Stomach (tissue), 9 donors: ENCODE data around the gene GRM4. TPM values are rescaled to one million over a fixed set of nuclear protein-coding genes. Genes with fewer than 3 reads are reported as not detected.

Experiments used
- DNase-seq, 2 donors: peaks; one replicate each; pipeline versions ENCODE4 v3.0.0 to v3.0.0-alpha.2; 2013 to 2019
- H3K27ac ChIP-seq, 5 donors: fragments of 200-600 bp in 4 of 5; sonication (generic) in 4 of 5; one replicate each; pipeline ENCODE4 v1.5.1; 2013 to 2019; ENCODE audit warnings: mild to moderate bottlenecking in 1 of 5, moderate library complexity in 1 of 5
- H3K27me3 ChIP-seq, 3 donors: fragments of 200-600 bp; sonication (generic); one replicate each; pipeline ENCODE4 v1.5.1; 2017 to 2019; ENCODE audit warnings: mixed run types in 1 of 3
- H3K36me3 ChIP-seq, 4 donors: fragments of 200-600 bp; sonication (generic); 1 replicate in 3 of 4; 2 replicates in 1 of 4; pipeline ENCODE4 v1.5.1; 2016 to 2019
- H3K4me1 ChIP-seq, 4 donors: fragments of 200-600 bp; sonication (generic); one replicate each; pipeline ENCODE4 v1.5.1; 2016 to 2019
- H3K4me3 ChIP-seq, 4 donors: fragments of 200-600 bp; sonication (generic) in 3 of 4; one replicate each; pipeline ENCODE4 v1.5.1; 2016 to 2019; ENCODE audit warnings: mild to moderate bottlenecking in 1 of 4
- H3K9me3 ChIP-seq, 4 donors: fragments of 200-600 bp; sonication (generic); one replicate each; pipeline ENCODE4 v1.5.1; 2016 to 2019
- CTCF ChIP-seq, 7 experiments: fragments of 450-650 bp in 4 of 7; fragments of 200-600 bp in 3 of 7; sonication (generic) in 3 of 7; IDR thresholded peaks; one replicate each; pipeline ENCODE4 v1.5.1; 2016 to 2019; ENCODE audit warnings: antibody characterized with exemption in 7 of 7, control low read depth in 2 of 7, mild to moderate bottlenecking in 1 of 7
- EP300 ChIP-seq: sonication (generic); formaldehyde crosslinking; IDR thresholded peaks from one replicate; pipeline ENCODE4 v1.6.1; 2017; ENCODE audit warnings: antibody characterized with exemption
- POLR2A ChIP-seq, 4 donors: fragments of 450-650 bp; IDR thresholded peaks; one replicate each; pipeline ENCODE4 v1.6.1; 2016; ENCODE audit warnings: antibody characterized with exemption in 4 of 4, control low read depth in 2 of 4, mild to moderate bottlenecking in 1 of 4, moderate library complexity in 1 of 4
- POLR2AphosphoS5 ChIP-seq, 3 donors: sonication (generic); formaldehyde crosslinking; IDR thresholded peaks; one replicate each; pipeline ENCODE4 v1.6.1; 2016; ENCODE audit warnings: antibody characterized with exemption in 3 of 3
- WGBS, 5 donors: extraction: QIAGEN DNeasy Blood & Tissue Kit in 3 of 5; methylation state at CpG; one replicate each; pipeline versions ENCODE4 v1.1.5 to v1.1.7; 2013 to 2018; 5-methylcytosine and 5-hydroxymethylcytosine counted together
- intact Hi-C: fragments of 100-400 bp; cut with DNase I; formaldehyde crosslinking; loops from one replicate; pipeline ENCODE4 v1.15.1; 2023; ENCODE audit warnings: low total_unique reads
- polyA plus RNA-seq, 3 donors: library from polyadenylated mRNA; stranded (reverse); fragments of 200-250 nt; gene quantifications; one replicate each; pipeline ENCODE4 v1.2.3, GENCODE V29; 2013
- total RNA-seq, 5 donors: library from RNA; depleted of rRNA; stranded (reverse); fragments of >200 nt; gene quantifications; one replicate each; pipeline versions ENCODE4 v1.1.0 to v1.2.3, GENCODE V29; 2014 to 2016
- donor health status: healthy with polysubstance abuse.
- donor health status: Bipolar disorder and iron deficiency.
- donor health status: healthy.

The GRM4 gene
- total and polyA plus RNA-seq, 8 donors: 0.55 TPM; not detected in 7

- Histone ChIP-seq H3K4me3 (no peak overlapping the region), H3K27ac (no peak overlapping the region), H3K9me3 (no peaks in the 10 kb centered on the region), H3K36me3 (no peaks in the 10 kb centered on the region), H3K27me3 (peaks cover 0 to 35% (median 15%) of the 10 kb centered on the region in 3 donors), H3K4me1 (no peaks in the 10 kb centered on the region)
- DNase-seq: no peak
- TF ChIP-seq POLR2A (IDR thresholded peaks at IDR 0.05) (no peak), EP300 (no peak), POLR2AphosphoS5 (IDR thresholded peaks at IDR 0.05) (no peak), CTCF (IDR thresholded peaks at IDR 0.05) (no peak)
- intact Hi-C loops: no loop called here
- 61 to 87% (median 65%) methylated on average over 2 to 5 of the region's 5 CpGs for WGBS, 5 donors
These were observed 55.0 kb downstream of the GRM4 start for GRCh38 chr6:34090935-34091334.

- H3K27ac ChIP-seq: no peak overlapping the region
- TF ChIP-seq POLR2AphosphoS5 (IDR thresholded peaks at IDR 0.05) (no peak), POLR2A (IDR thresholded peaks at IDR 0.05) (no peak), EP300 (no peak), CTCF (IDR thresholded peaks at IDR 0.05) (no peak)
- intact Hi-C loops: no loop called here
- no peak overlapping the region for H3K4me3 ChIP-seq
- no peaks in the 10 kb centered on the region for H3K9me3 ChIP-seq
- H3K27me3 ChIP-seq: peaks cover 0 to 31% (median 11%) of the 10 kb centered on the region in 3 donors
- no peaks in the 10 kb centered on the region for H3K36me3 ChIP-seq
- no peak for DNase-seq
- WGBS, 5 donors: 68 to 76% (median 70%) methylated on average over 7 to 9 of the region's 9 CpGs
- no peaks in the 10 kb centered on the region for H3K4me1 ChIP-seq
These were observed 55.4 kb downstream of the GRM4 start for GRCh38 chr6:34090529-34090928.

GRCh38 chr6:34086558-34086957, 59.3 kb downstream of the GRM4 start:
- no peak for DNase-seq
- Histone ChIP-seq H3K4me1 (no peaks in the 10 kb centered on the region), H3K9me3 (no peaks in the 10 kb centered on the region), H3K27ac (no peak overlapping the region), H3K36me3 (no peaks in the 10 kb centered on the region), H3K27me3 (peaks cover 0 to 4% (median 0%) of the 10 kb centered on the region in 3 donors), H3K4me3 (no peak overlapping the region)
- 80 to 100% (median 89%) methylated on average over 1 to 2 of the region's 2 CpGs for WGBS, 5 donors
- TF ChIP-seq CTCF (IDR thresholded peaks at IDR 0.05) (no peak), POLR2AphosphoS5 (IDR thresholded peaks at IDR 0.05) (no peak), EP300 (no peak), POLR2A (IDR thresholded peaks at IDR 0.05) (no peak)
- intact Hi-C loops: no loop called here

- peaks cover 0 to 4% (median 0%) of the 10 kb centered on the region in 3 donors for H3K27me3 ChIP-seq
- no peak overlapping the region for H3K27ac ChIP-seq
- TF ChIP-seq CTCF (IDR thresholded peaks at IDR 0.05): no peak
- TF ChIP-seq EP300: no peak
- TF ChIP-seq POLR2A (IDR thresholded peaks at IDR 0.05): no peak
- TF ChIP-seq POLR2AphosphoS5 (IDR thresholded peaks at IDR 0.05): no peak
- DNase-seq: no peak
- no peaks in the 10 kb centered on the region for H3K36me3 ChIP-seq
- 84 to 91% (median 89%) methylated on average over 11 to 14 of the region's 14 CpGs for WGBS, 5 donors
- no peaks in the 10 kb centered on the region for H3K4me1 ChIP-seq
- H3K9me3 ChIP-seq: no peaks in the 10 kb centered on the region
- H3K4me3 ChIP-seq: no peak overlapping the region
- intact Hi-C loops: no loop called here
These were observed 60.3 kb downstream of the GRM4 start for GRCh38 chr6:34085453-34086170.
